Measurements from ENCODE around the gene CLSTN2.

The CLSTN2 gene

GRCh38 chr3:140468407-140468806 lies 533.4 kb downstream of the CLSTN2 start:
- no peak for DNase-seq

- DNase-seq = no peak
Observed at GRCh38 chr3:140469491-140469890, 534.5 kb downstream of the CLSTN2 start.

- no peak for DNase-seq
Observed at GRCh38 chr3:140470211-140470610, 535.2 kb downstream of the CLSTN2 start.

GRCh38 chr3:140470962-140471361 lies 536.0 kb downstream of the CLSTN2 start:
- DNase-seq = no peak

GRCh38 chr3:140472306-140473020 lies 537.5 kb downstream of the CLSTN2 start:
- DNase-seq = no peak

GRCh38 chr3:140487566-140487965 lies 552.6 kb downstream of the CLSTN2 start:
- no peak for DNase-seq

- no peak for DNase-seq
Observed at GRCh38 chr3:140493271-140493670, 558.3 kb downstream of the CLSTN2 start.

GRCh38 chr3:140494970-140495369 lies 560.0 kb downstream of the CLSTN2 start:
- DNase-seq = no peak

GRCh38 chr3:140497331-140497730 lies 562.3 kb downstream of the CLSTN2 start:
- DNase-seq = no peak

GRCh38 chr3:140499114-140499757 lies 564.3 kb downstream of the CLSTN2 start:
- DNase-seq = no peak

- DNase-seq = no peak
Observed at GRCh38 chr3:140500473-140500872, 565.5 kb downstream of the CLSTN2 start.

- no peak for DNase-seq
Observed at GRCh38 chr3:140501061-140501769, 566.2 kb downstream of the CLSTN2 start.

- DNase-seq = no peak
Observed at GRCh38 chr3:140501770-140502364, 566.9 kb downstream of the CLSTN2 start.

- DNase-seq = no peak
Observed at GRCh38 chr3:140505213-140505612, 570.2 kb downstream of the CLSTN2 start.

GRCh38 chr3:140505876-140506275 lies 570.9 kb downstream of the CLSTN2 start:
- no peak for DNase-seq

GRCh38 chr3:140508550-140508949 lies 573.6 kb downstream of the CLSTN2 start:
- no peak for DNase-seq

- DNase-seq = no peak
Observed at GRCh38 chr3:140509534-140509933, 574.5 kb downstream of the CLSTN2 start.

GRCh38 chr3:140510303-140510861 lies 575.4 kb downstream of the CLSTN2 start:
- DNase-seq = no peak

- no peak for DNase-seq
Observed at GRCh38 chr3:140521751-140522445, 586.9 kb downstream of the CLSTN2 start.

- no peak for DNase-seq
Observed at GRCh38 chr3:140522653-140523380, 587.8 kb downstream of the CLSTN2 start.

- DNase-seq = no peak
Observed at GRCh38 chr3:140523600-140523999, 588.6 kb downstream of the CLSTN2 start.

- no peak for DNase-seq
Observed at GRCh38 chr3:140527156-140527555, 592.2 kb downstream of the CLSTN2 start.

All from activated CD4-positive, alpha-beta T cell treated with anti-CD3 and anti-CD28 coated beads, Interleukin-2, amount 50 U/mL, for 1 hour (primary cell).